ENCODE data around the gene ZNF496. TPM values are rescaled to one million over a fixed set of nuclear protein-coding genes. Genes with fewer than 3 reads are reported as not detected.

Gene ZNF496
- total RNA-seq, 1 donor, result 21.3 TPM

GRCh38 chr1:247288341-247288740 lies 43.3 kb downstream of the ZNF496 start:
- no peak overlapping the region for H3K4me3 ChIP-seq (ENCODE audit: low read depth, low read length)
- DNase-seq (ENCODE audit: low read depth), result no peak
- no peak for TF ChIP-seq CTCF (IDR thresholded peaks at IDR 0.05; ENCODE audit: insufficient read depth, low read length)

GRCh38 chr1:247287460-247287859 lies 44.2 kb downstream of the ZNF496 start:
- H3K4me3 ChIP-seq (ENCODE audit: low read depth, low read length), result no peak overlapping the region
- TF ChIP-seq CTCF (IDR thresholded peaks at IDR 0.05; ENCODE audit: insufficient read depth, low read length), result no peak
- no peak for DNase-seq (ENCODE audit: low read depth)

GRCh38 chr1:247286134-247286670 lies 45.5 kb downstream of the ZNF496 start:
- no peak overlapping the region for H3K4me3 ChIP-seq (ENCODE audit: low read depth, low read length)
- DNase-seq (ENCODE audit: low read depth), result no peak
- no peak for TF ChIP-seq CTCF (IDR thresholded peaks at IDR 0.05; ENCODE audit: insufficient read depth, low read length)

- TF ChIP-seq CTCF (IDR thresholded peaks at IDR 0.05; ENCODE audit: insufficient read depth, low read length), result no peak
- no peak overlapping the region for H3K4me3 ChIP-seq (ENCODE audit: low read depth, low read length)
- DNase-seq (ENCODE audit: low read depth), result no peak
Observed at GRCh38 chr1:247281001-247281574, 50.6 kb downstream of the ZNF496 start.

- no peak overlapping the region for H3K4me3 ChIP-seq (ENCODE audit: low read depth, low read length)
- no peak for TF ChIP-seq CTCF (IDR thresholded peaks at IDR 0.05; ENCODE audit: insufficient read depth, low read length)
- DNase-seq (ENCODE audit: low read depth), result no peak
Observed at GRCh38 chr1:247277191-247277590, 54.5 kb downstream of the ZNF496 start.

- no peak overlapping the region for H3K4me3 ChIP-seq (ENCODE audit: low read depth, low read length)
- no peak for DNase-seq (ENCODE audit: low read depth)
- TF ChIP-seq CTCF (IDR thresholded peaks at IDR 0.05; ENCODE audit: insufficient read depth, low read length), result no peak
Observed at GRCh38 chr1:247274605-247275256, 56.9 kb downstream of the ZNF496 start.

Measured in fibroblast of the aortic adventitia (primary cell).